HCT116 (cell line): ENCODE data around the gene DBNL.

Experiments
- CBX3 ChIP-seq: IDR thresholded peaks from 2 replicates; pipeline ENCODE4 v1.6.1; 2012; ENCODE audit warnings: low read depth
- CTCF ChIP-seq, 3 experiments: fragments of 200-600 bp in 1 of 3; sonication (generic) in 1 of 3; IDR thresholded peaks in 2 of 3; conservative IDR thresholded peaks in 1 of 3; 2 replicates each; pipeline ENCODE4 v1.5.1; 2012 to 2017; ENCODE audit warnings: low read depth in 2 of 3, low read length in 2 of 3, antibody characterized with exemption in 1 of 3, borderline replicate concordance in 1 of 3, control low read depth in 1 of 3, mild to moderate bottlenecking in 1 of 3, mixed read lengths in 1 of 3, mixed run types in 1 of 3, moderate library complexity in 1 of 3; ENCODE audit not compliant: insufficient read depth in 1 of 3
- POLR2A ChIP-seq: IDR thresholded peaks from 2 replicates; pipeline ENCODE4 v1.7.0; 2011; ENCODE audit warnings: borderline replicate concordance; ENCODE audit not compliant: insufficient read depth, insufficient read length; ENCODE audit errors: extremely low read depth
- POLR2AphosphoS5 ChIP-seq: IDR thresholded peaks from 2 replicates; pipeline ENCODE4 v1.6.1; 2011; ENCODE audit warnings: mild to moderate bottlenecking, low read depth, low read length, moderate library complexity
- REST ChIP-seq: IDR thresholded peaks from 2 replicates; pipeline ENCODE4 v1.6.1; 2012; ENCODE audit warnings: low read depth
- SIN3A ChIP-seq: IDR thresholded peaks from 2 replicates; pipeline ENCODE4 v1.6.1; 2012; ENCODE audit warnings: low read depth
- ZFX ChIP-seq: fragments of 450-650 bp; IDR thresholded peaks from 2 replicates; pipeline ENCODE4 v1.6.1; 2017

- no peak for TF ChIP-seq REST
- TF ChIP-seq SIN3A: no peak
- no peak for TF ChIP-seq ZFX
- TF ChIP-seq POLR2AphosphoS5: no peak
- no peak for TF ChIP-seq POLR2A
- TF ChIP-seq CTCF (IDR thresholded peaks at IDR 0.05 in 2 of 3, conservative IDR thresholded peaks at IDR 0.05 in 1 of 3; ENCODE audit: borderline replicate concordance in 1 of 3, insufficient read depth in 1 of 3, low read depth in 2 of 3, low read length in 2 of 3): no peak
- no peak for TF ChIP-seq CBX3
These were observed 16.6 kb downstream of the DBNL start for GRCh38 chr7:44060948-44061644.
